H54 (cell line): Measurements from ENCODE around the gene ELF4.

Experiments used
- DNase-seq: peaks from one replicate; pipeline ENCODE4 v3.0.0; 2011; ENCODE audit warnings: low spot score, mixed read lengths; ENCODE audit not compliant: insufficient read length
- FAIRE-seq: peaks from 3 replicates; lab custom pipeline; 2011; peaks lifted over from hg19 to GRCh38; lab: Jason Lieb, UNC
- POLR2A ChIP-seq: IDR thresholded peaks from 2 replicates; pipeline ENCODE4 v1.6.1; 2011; ENCODE audit warnings: low read depth, mild to moderate bottlenecking, low read length

Gene ELF4

GRCh38 chrX:130024127-130024526 lies 86.2 kb downstream of the ELF4 start:
- peak; percentile 52 for DNase-seq
- FAIRE-seq, result peak; percentile 66
- TF ChIP-seq POLR2A, result no peak

- TF ChIP-seq POLR2A, result no peak
- DNase-seq (no peak), FAIRE-seq (no peak)
Observed at GRCh38 chrX:130020661-130021324, 89.5 kb downstream of the ELF4 start.

GRCh38 chrX:130018143-130018542 lies 92.2 kb downstream of the ELF4 start:
- FAIRE-seq (no peak), DNase-seq (no peak)
- no peak for TF ChIP-seq POLR2A

- DNase-seq, result no peak
- FAIRE-seq, result no peak
- TF ChIP-seq POLR2A, result no peak
Observed at GRCh38 chrX:130015181-130015580, 95.1 kb downstream of the ELF4 start.
